MM.1S (cell line): ENCODE results near the gene BMS1.

Experiments
- DNase-seq: peaks from one replicate; pipeline ENCODE4 v3.0.0-alpha.2; 2015
- H2AFZ ChIP-seq: fragments of 300-600 bp; sonication (generic); 2 replicates; pipeline ENCODE4 v1.6.0; 2016; ENCODE audit warnings: antibody characterized with exemption, low read length
- H3F3A ChIP-seq: fragments of 300-600 bp; sonication (generic); 2 replicates; pipeline ENCODE4 v1.6.1; 2016; ENCODE audit warnings: mild to moderate bottlenecking, antibody characterized with exemption, low read length, moderate library complexity, mixed read lengths; ENCODE audit not compliant: insufficient read depth
- H3K27ac ChIP-seq: fragments of 300-600 bp; sonication (generic); 2 replicates; pipeline ENCODE4 v1.5.1; 2016; ENCODE audit warnings: mild to moderate bottlenecking, low read length
- H3K27me3 ChIP-seq: fragments of 300-600 bp; sonication (generic); replicated peaks from 2 replicates; pipeline ENCODE4 v1.6.0; 2016; ENCODE audit warnings: low read length; ENCODE audit not compliant: insufficient read depth
- H3K36me3 ChIP-seq: fragments of 300-600 bp; sonication (generic); replicated peaks from 2 replicates; pipeline ENCODE4 v1.6.1; 2016; ENCODE audit warnings: mild to moderate bottlenecking, low read length, mixed read lengths; ENCODE audit not compliant: insufficient read depth
- H3K4me1 ChIP-seq: fragments of 300-600 bp; sonication (generic); 2 replicates; pipeline ENCODE4 v1.6.1; 2016; ENCODE audit warnings: low read length, mixed read lengths
- H3K4me2 ChIP-seq: fragments of 300-600 bp; sonication (generic); 2 replicates; pipeline ENCODE4 v1.6.0; 2016; ENCODE audit warnings: low read depth, low read length
- H3K4me3 ChIP-seq: fragments of 300-600 bp; sonication (generic); 2 replicates; pipeline ENCODE4 v1.5.1; 2016; ENCODE audit warnings: low read length, mixed read lengths
- H3K79me2 ChIP-seq: fragments of 300-600 bp; sonication (generic); 2 replicates; pipeline ENCODE4 v1.6.1; 2016; ENCODE audit warnings: mixed run types, low read length, mixed read lengths
- H3K9ac ChIP-seq: fragments of 300-600 bp; sonication (generic); 2 replicates; pipeline ENCODE4 v1.6.1; 2016; ENCODE audit warnings: low read length, mixed read lengths
- H3K9me2 ChIP-seq: fragments of 300-600 bp; sonication (generic); replicated peaks from 2 replicates; pipeline ENCODE4 v1.6.1; 2016; ENCODE audit warnings: mild to moderate bottlenecking, low read length, mixed read lengths; ENCODE audit not compliant: insufficient read depth
- H3K9me3 ChIP-seq: fragments of 300-600 bp; sonication (generic); replicated peaks from 2 replicates; pipeline ENCODE4 v1.6.1; 2016; ENCODE audit warnings: mild to moderate bottlenecking, low read length, mixed read lengths; ENCODE audit not compliant: insufficient read depth
- H4K20me1 ChIP-seq: fragments of 300-600 bp; sonication (generic); 2 replicates; pipeline ENCODE4 v1.6.1; 2016; ENCODE audit warnings: mild to moderate bottlenecking, low read length, moderate library complexity, mixed read lengths; ENCODE audit not compliant: insufficient read depth
- CTCF ChIP-seq: fragments of 300-600 bp; sonication (generic); IDR thresholded peaks from 2 replicates; pipeline ENCODE4 v1.5.1; 2016; ENCODE audit warnings: antibody characterized with exemption, low read length, mixed read lengths
- EZH2 ChIP-seq: fragments of 300-600 bp; sonication (generic); optimal IDR thresholded peaks from 2 replicates; pipeline ENCODE3; 2017; ENCODE audit warnings: low read depth, mild to moderate bottlenecking, antibody characterized with exemption, low read length, mixed read lengths
- EZH2phosphoT487 ChIP-seq: fragments of 300-600 bp; sonication (generic); IDR thresholded peaks from 2 replicates; pipeline ENCODE4 v1.6.1; 2018; ENCODE audit warnings: antibody characterized with exemption, low read length

The BMS1 gene

GRCh38 chr10:42875388-42875755 lies 92.8 kb downstream of the BMS1 start:
- H3K9ac ChIP-seq, result no peak overlapping the region
- H3K9me3 ChIP-seq, result no peaks in the 10 kb centered on the region
- H3K27ac ChIP-seq, result no peak overlapping the region
- H3F3A ChIP-seq, result no peaks in the 10 kb centered on the region
- H3K27me3 ChIP-seq, result no peaks in the 10 kb centered on the region
- no peak for DNase-seq
- no peaks in the 10 kb centered on the region for H3K36me3 ChIP-seq
- no peaks in the 10 kb centered on the region for H3K4me1 ChIP-seq
- no peak for TF ChIP-seq EZH2phosphoT487
- no peak for TF ChIP-seq CTCF
- no peak for TF ChIP-seq EZH2
- H3K9me2 ChIP-seq, result no peaks in the 10 kb centered on the region
- H3K79me2 ChIP-seq, result no peaks in the 10 kb centered on the region
- H3K4me2 ChIP-seq, result no peak overlapping the region
- H3K4me3 ChIP-seq, result no peak overlapping the region
- H4K20me1 ChIP-seq, result no peaks in the 10 kb centered on the region
- no peak overlapping the region for H2AFZ ChIP-seq

GRCh38 chr10:42875798-42876341 lies 93.3 kb downstream of the BMS1 start:
- Histone ChIP-seq H3K27ac (no peak overlapping the region), H3K9me2 (no peaks in the 10 kb centered on the region), H3F3A (no peaks in the 10 kb centered on the region), H3K79me2 (no peaks in the 10 kb centered on the region), H3K9ac (no peak overlapping the region), H3K9me3 (no peaks in the 10 kb centered on the region), H3K27me3 (no peaks in the 10 kb centered on the region), H3K4me3 (no peak overlapping the region), H3K36me3 (no peaks in the 10 kb centered on the region), H3K4me2 (no peak overlapping the region), H3K4me1 (no peaks in the 10 kb centered on the region), H2AFZ (no peak overlapping the region), H4K20me1 (no peaks in the 10 kb centered on the region)
- no peak for DNase-seq
- no peak for TF ChIP-seq EZH2
- TF ChIP-seq EZH2phosphoT487, result no peak
- no peak for TF ChIP-seq CTCF

GRCh38 chr10:42876476-42876875 lies 93.9 kb downstream of the BMS1 start:
- Histone ChIP-seq H4K20me1 (no peaks in the 10 kb centered on the region), H3K27me3 (no peaks in the 10 kb centered on the region), H3K4me1 (no peaks in the 10 kb centered on the region), H3F3A (no peaks in the 10 kb centered on the region), H3K9ac (no peak overlapping the region), H2AFZ (no peak overlapping the region), H3K79me2 (no peaks in the 10 kb centered on the region), H3K27ac (no peak overlapping the region), H3K4me3 (no peak overlapping the region), H3K9me3 (no peaks in the 10 kb centered on the region), H3K4me2 (no peak overlapping the region), H3K9me2 (no peaks in the 10 kb centered on the region), H3K36me3 (no peaks in the 10 kb centered on the region)
- TF ChIP-seq CTCF (no peak), EZH2 (no peak), EZH2phosphoT487 (no peak)
- no peak for DNase-seq
